Lower lobe of right lung (tissue), 2 donors: ENCODE measurements around the gene NPAS4. TPM values are rescaled to one million over a fixed set of nuclear protein-coding genes. Genes with fewer than 3 reads are reported as not detected.

Experiments used
- ATAC-seq, 2 donors: fragments of 200-7000 bp; cut with Tn5 transposase; one replicate each; pipeline ENCODE4 v1.9.1; 2020 to 2022; ENCODE audit warnings: mild to moderate bottlenecking in 2 of 2, moderate library complexity in 2 of 2
- DNase-seq: peaks from one replicate; pipeline ENCODE4 v3.0.0-alpha.2; 2020
- H3K27ac ChIP-seq: fragments of 200-600 bp; one replicate; pipeline ENCODE4 v1.8.0; 2022
- H3K27me3 ChIP-seq: fragments of 200-600 bp; one replicate; pipeline ENCODE4 v1.8.0; 2022; ENCODE audit warnings: low read depth
- H3K36me3 ChIP-seq: fragments of 200-600 bp; one replicate; pipeline ENCODE4 v1.8.0; 2022; ENCODE audit warnings: mild to moderate bottlenecking
- H3K4me1 ChIP-seq: fragments of 200-600 bp; one replicate; pipeline ENCODE4 v1.8.0; 2022
- H3K4me3 ChIP-seq: fragments of 200-600 bp; one replicate; pipeline ENCODE4 v1.8.0; 2022; ENCODE audit warnings: mild to moderate bottlenecking
- H3K9me3 ChIP-seq: fragments of 200-600 bp; one replicate; pipeline ENCODE4 v1.8.0; 2022
- CTCF ChIP-seq: fragments of 200-600 bp; IDR thresholded peaks from one replicate; pipeline ENCODE4 v1.8.0; 2022; ENCODE audit warnings: antibody characterized with exemption, mild to moderate bottlenecking
- intact Hi-C: fragments of 100-400 bp; cut with DNase I; formaldehyde crosslinking; loops from one replicate; pipeline ENCODE4 v1.11.0; 2022
- total RNA-seq: library from RNA; stranded (reverse); fragmentation: NEBNext Ultra II Directional; extraction: Animal tissue kit (Norgen Biotek cat#: 25700); gene quantifications from one replicate; pipeline ENCODE4 v1.2.1, GENCODE V29; 2021
- donor health status: DM: no; HTN: yes; CAD: no; lungs with severe emphysema.

The NPAS4 gene
- total RNA-seq, 1 donor from 2014 or later = not detected

GRCh38 chr11:66475349-66476172 lies 54.7 kb downstream of the NPAS4 start:
- H3K4me1 ChIP-seq = peaks cover 9% of the 10 kb centered on the region
- DNase-seq (no peak), ATAC-seq (no peak)
- no peaks in the 10 kb centered on the region for H3K27me3 ChIP-seq
- H3K4me3 ChIP-seq = no peak overlapping the region
- no peaks in the 10 kb centered on the region for H3K9me3 ChIP-seq
- no peak for TF ChIP-seq CTCF
- intact Hi-C loops = no loop called here
- H3K27ac ChIP-seq = no peak overlapping the region
- peaks cover 50% of the 10 kb centered on the region for H3K36me3 ChIP-seq

Other genes with a start within 250 kb of the NPAS4 start
- 24.3 TPM for gene KLC2, start 163.3 kb upstream of the NPAS4 start, total RNA-seq
- gene RAB1B, start 152.4 kb upstream of the NPAS4 start, total RNA-seq = 138 TPM
- gene CNIH2, start 142.9 kb upstream of the NPAS4 start, total RNA-seq = 0.89 TPM
- 67.8 TPM for gene YIF1A, start 131.9 kb upstream of the NPAS4 start, total RNA-seq
- not detected for gene TMEM151A, start 129.1 kb upstream of the NPAS4 start, total RNA-seq
- 28.7 TPM for gene CD248, start 104.0 kb upstream of the NPAS4 start, total RNA-seq
- gene RIN1, start 84.6 kb upstream of the NPAS4 start, total RNA-seq = 8.2 TPM
- 37.8 TPM for gene BRMS1, start 75.9 kb upstream of the NPAS4 start, total RNA-seq
- 22.6 TPM for gene B4GAT1, start 73.4 kb upstream of the NPAS4 start, total RNA-seq
- 10.6 TPM for gene SLC29A2, start 49.3 kb upstream of the NPAS4 start, total RNA-seq
- gene MRPL11, start 17.8 kb downstream of the NPAS4 start, total RNA-seq = 32.7 TPM
- gene PELI3, start 45.9 kb downstream of the NPAS4 start, total RNA-seq = 21.4 TPM
- gene DPP3, start 59.4 kb downstream of the NPAS4 start, total RNA-seq = 32.7 TPM
- 41.4 TPM for gene BBS1, start 89.6 kb downstream of the NPAS4 start, total RNA-seq
- 14.9 TPM for gene ZDHHC24, start 125.0 kb downstream of the NPAS4 start, total RNA-seq
- gene ACTN3, start 125.9 kb downstream of the NPAS4 start, total RNA-seq = 0.24 TPM
- 31.2 TPM for gene CTSF, start 147.6 kb downstream of the NPAS4 start, total RNA-seq
- 0.50 TPM for gene CCDC87, start 172.0 kb downstream of the NPAS4 start, total RNA-seq
- 40.5 TPM for gene CCS, start 172.2 kb downstream of the NPAS4 start, total RNA-seq
- 93.4 TPM for gene RBM14, start 195.6 kb downstream of the NPAS4 start, total RNA-seq
- 107 TPM for gene RBM4, start 217.7 kb downstream of the NPAS4 start, total RNA-seq